ENCODE data around the gene ONECUT1. TPM values are rescaled to one million over a fixed set of nuclear protein-coding genes. Genes with fewer than 3 reads are reported as not detected.

ONECUT1 gene
- total and polyA plus RNA-seq, 10 of the 15 experiments (the other 5 are each of a cell fraction or from before 2014, with no cell fraction given): 0.28 TPM; not detected in 9

- Histone ChIP-seq H2AFZ (ENCODE audit: control insufficient read depth, low read depth, low read length) (no peak overlapping the region), H3K4me1 (ENCODE audit: control insufficient read depth, insufficient read depth, low read length) (no peaks in the 10 kb centered on the region), H3K9me3 (replicated peaks; ENCODE audit: control insufficient read depth, insufficient read depth, low read length) (no peaks in the 10 kb centered on the region; the same call in 2 of the 3 replicates), H4K20me1 (ENCODE audit: control insufficient read depth, insufficient read depth) (no peaks in the 10 kb centered on the region), H3K4me2 (ENCODE audit: control insufficient read depth, insufficient read depth) (no peak overlapping the region), H3K79me2 (ENCODE audit: control insufficient read depth, insufficient read depth, low read length) (no peaks in the 10 kb centered on the region), H3K27ac (ENCODE audit: control insufficient read depth, insufficient read depth) (no peak overlapping the region), H3K4me3 (no peak overlapping the region), H3K27me3 (replicated peaks in 1 of 2; ENCODE audit: control insufficient read depth in 2 of 2, insufficient read depth in 2 of 2, low read length in 1 of 2) (peaks cover 29 to 51% of the 10 kb centered on the region in 2 experiments), H3K9ac (ENCODE audit: control insufficient read depth, insufficient read depth, low read length) (no peak overlapping the region), H3K36me3 (ENCODE audit: control insufficient read depth in 2 of 2, insufficient read depth in 2 of 2, low read length in 1 of 2) (no peaks in the 10 kb centered on the region)
- ChIA-PET RAD21 (ENCODE audit: unreplicated experiment) (no interaction called here), CTCF (no interaction called here), POLR2A (no interaction called here), SMC1A (ENCODE audit: uncharacterized antibody, unreplicated experiment) (no interaction called here)
- no peak for DNase-seq (ENCODE audit: low read depth, low spot score)
- no peak for ATAC-seq
- in situ Hi-C loops (cut with MboI): no loop called here
- 48% methylated on average over 14 of the region's 14 CpGs for WGBS (ENCODE audit: insufficient coverage, insufficient replicate concordance, low lambda C conversion rate, missing lambda C conversion rate)
- TF ChIP-seq SKIL (IDR thresholded peaks at IDR 0.05; ENCODE audit: low read depth, poor library complexity, severe bottlenecking) (no peak), CBX3 (IDR thresholded peaks at IDR 0.05; ENCODE audit: borderline replicate concordance, low read depth) (no peak), CBX5 (IDR thresholded peaks at IDR 0.05; ENCODE audit: low read depth) (no peak), BACH1 (IDR thresholded peaks at IDR 0.05; ENCODE audit: borderline replicate concordance) (no peak)
- TF ChIP-seq, protein P1, sequence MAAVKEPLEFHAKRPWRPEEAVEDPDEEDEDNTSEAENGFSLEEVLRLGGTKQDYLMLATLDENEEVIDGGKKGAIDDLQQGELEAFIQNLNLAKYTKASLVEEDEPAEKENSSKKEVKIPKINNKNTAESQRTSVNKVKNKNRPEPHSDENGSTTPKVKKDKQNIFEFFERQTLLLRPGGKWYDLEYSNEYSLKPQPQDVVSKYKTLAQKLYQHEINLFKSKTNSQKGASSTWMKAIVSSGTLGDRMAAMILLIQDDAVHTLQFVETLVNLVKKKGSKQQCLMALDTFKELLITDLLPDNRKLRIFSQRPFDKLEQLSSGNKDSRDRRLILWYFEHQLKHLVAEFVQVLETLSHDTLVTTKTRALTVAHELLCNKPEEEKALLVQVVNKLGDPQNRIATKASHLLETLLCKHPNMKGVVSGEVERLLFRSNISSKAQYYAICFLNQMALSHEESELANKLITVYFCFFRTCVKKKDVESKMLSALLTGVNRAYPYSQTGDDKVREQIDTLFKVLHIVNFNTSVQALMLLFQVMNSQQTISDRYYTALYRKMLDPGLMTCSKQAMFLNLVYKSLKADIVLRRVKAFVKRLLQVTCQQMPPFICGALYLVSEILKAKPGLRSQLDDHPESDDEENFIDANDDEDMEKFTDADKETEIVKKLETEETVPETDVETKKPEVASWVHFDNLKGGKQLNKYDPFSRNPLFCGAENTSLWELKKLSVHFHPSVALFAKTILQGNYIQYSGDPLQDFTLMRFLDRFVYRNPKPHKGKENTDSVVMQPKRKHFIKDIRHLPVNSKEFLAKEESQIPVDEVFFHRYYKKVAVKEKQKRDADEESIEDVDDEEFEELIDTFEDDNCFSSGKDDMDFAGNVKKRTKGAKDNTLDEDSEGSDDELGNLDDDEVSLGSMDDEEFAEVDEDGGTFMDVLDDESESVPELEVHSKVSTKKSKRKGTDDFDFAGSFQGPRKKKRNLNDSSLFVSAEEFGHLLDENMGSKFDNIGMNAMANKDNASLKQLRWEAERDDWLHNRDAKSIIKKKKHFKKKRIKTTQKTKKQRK (IDR thresholded peaks at IDR 0.05; ENCODE audit: low read depth, low read length): no peak
- intact Hi-C loops (cut with micrococcal nuclease; ENCODE audit: unreplicated experiment): no loop called here
- FAIRE-seq: no peak
- no TSS peak for BruUV-seq (replicated peaks)
Observed at GRCh38 chr15:52801748-52802085, 11.6 kb upstream of the ONECUT1 start.
